Smooth muscle cell of the brain vasculature (primary cell): Measurements from ENCODE around the gene SLC34A3.
"Not testable (repeated sequence)": the region's sequence is repeated elsewhere in the genome, so short reads cannot be mapped to it uniquely, and the experiment has no call there.

Experiments used
- DNase-seq: peaks from one replicate; pipeline ENCODE4 v3.0.0-alpha.2; 2012; ENCODE audit warnings: low read depth, low spot score

The SLC34A3 gene

GRCh38 chr9:137228968-137229896 lies 1.5 kb upstream of the SLC34A3 start:
- DNase-seq = no peak

- DNase-seq = no peak
Observed at GRCh38 chr9:137229903-137230704, 597 bp upstream of the SLC34A3 start.

GRCh38 chr9:137231372-137232039 lies 805 bp downstream of the SLC34A3 start:
- no peak for DNase-seq

- no peak for DNase-seq
Observed at GRCh38 chr9:137232101-137232500, 1.4 kb downstream of the SLC34A3 start.

GRCh38 chr9:137232510-137232909 lies 1.8 kb downstream of the SLC34A3 start:
- DNase-seq = no peak

- DNase-seq = no peak
Observed at GRCh38 chr9:137233143-137233980, 2.7 kb downstream of the SLC34A3 start.

GRCh38 chr9:137234055-137234697 lies 3.5 kb downstream of the SLC34A3 start:
- DNase-seq = no peak

GRCh38 chr9:137234758-137235423 lies 4.2 kb downstream of the SLC34A3 start:
- DNase-seq = no peak

GRCh38 chr9:137235424-137236237 lies 4.9 kb downstream of the SLC34A3 start:
- no peak for DNase-seq

GRCh38 chr9:137236238-137236935 lies 5.7 kb downstream of the SLC34A3 start:
- DNase-seq = peak; percentile 24

GRCh38 chr9:137236936-137237421 lies 6.3 kb downstream of the SLC34A3 start:
- no peak for DNase-seq

- DNase-seq = no peak
Observed at GRCh38 chr9:137237759-137238726, 7.3 kb downstream of the SLC34A3 start.

- DNase-seq = not testable (repeated sequence)
Observed at GRCh38 chr9:137239541-137240200, 9.0 kb downstream of the SLC34A3 start.

- peak; percentile 35 for DNase-seq
Observed at GRCh38 chr9:137240318-137240840, 9.7 kb downstream of the SLC34A3 start.

GRCh38 chr9:137240841-137241489 lies 10.3 kb downstream of the SLC34A3 start, which contains the start of gene TUBB4B:
Gene TUBB4B (plus strand): TSS chr9:137241287. CDS start chr9:137241361, 74 bp downstream.
- DNase-seq = peak; percentile 100
